Breast epithelium (tissue), 3 donors: ENCODE results near the gene TMTC2.

Source experiments
- CTCF ChIP-seq, 3 donors: fragments of 450-650 bp; IDR thresholded peaks; one replicate each; pipeline ENCODE4 v1.5.1; 2016 to 2017; ENCODE audit warnings: antibody characterized with exemption in 3 of 3, mild to moderate bottlenecking in 3 of 3, moderate library complexity in 3 of 3
- POLR2A ChIP-seq: fragments of 450-650 bp; IDR thresholded peaks from one replicate; pipeline ENCODE4 v1.6.1; 2016; ENCODE audit warnings: antibody characterized with exemption, mild to moderate bottlenecking, moderate library complexity

GRCh38 chr12:82904219-82904790 lies 217.6 kb downstream of the TMTC2 start:
- TF ChIP-seq POLR2A, result no peak
- no peak for TF ChIP-seq CTCF (IDR thresholded peaks at IDR 0.05)
